GM18909 (cell line): Measurements from ENCODE around the gene ISYNA1.
A peak's percentile ranks its signal among the peaks of the same experiment; 100 is the strongest.

Experiments
- ATAC-seq: cut with Tn5 transposase; IDR thresholded peaks from one replicate; pipeline ENCODE4 v1.9.1; 2021; ENCODE audit warnings: mild to moderate bottlenecking; ENCODE audit not compliant: unreplicated experiment, poor library complexity

ISYNA1 gene

GRCh38 chr19:18437491-18438330 is at the start of gene ISYNA1:
Gene ISYNA1, minus strand, starts transcription at chr19:18438133. Its CDS starts 154 bp downstream, at chr19:18437979.
- ATAC-seq = no peak

GRCh38 chr19:18486746-18487145 is 48.8 kb upstream of the ISYNA1 start:
- ATAC-seq = no peak

GRCh38 chr19:18484992-18485391 is 47.1 kb upstream of the ISYNA1 start:
- ATAC-seq = no peak

GRCh38 chr19:18483119-18483890 is 45.4 kb upstream of the ISYNA1 start:
- ATAC-seq = no peak

GRCh38 chr19:18481505-18482222 is 43.7 kb upstream of the ISYNA1 start:
- no peak for ATAC-seq

GRCh38 chr19:18480006-18480691 is 42.2 kb upstream of the ISYNA1 start:
- no peak for ATAC-seq

GRCh38 chr19:18478545-18479311 is 40.8 kb upstream of the ISYNA1 start:
- ATAC-seq = peak; percentile 69

- ATAC-seq = no peak
Measured at GRCh38 chr19:18477974-18478373, 40.0 kb upstream of the ISYNA1 start.

GRCh38 chr19:18477042-18477779 is 39.3 kb upstream of the ISYNA1 start:
- no peak for ATAC-seq

- ATAC-seq = no peak
Measured at GRCh38 chr19:18476507-18477041, 38.6 kb upstream of the ISYNA1 start.

GRCh38 chr19:18475762-18476331 is 37.9 kb upstream of the ISYNA1 start:
- ATAC-seq = no peak

- no peak for ATAC-seq
Measured at GRCh38 chr19:18475004-18475453, 37.1 kb upstream of the ISYNA1 start.

- no peak for ATAC-seq
Measured at GRCh38 chr19:18474366-18474887, 36.5 kb upstream of the ISYNA1 start.

GRCh38 chr19:18473706-18474087 is 35.8 kb upstream of the ISYNA1 start:
- ATAC-seq = no peak

GRCh38 chr19:18473003-18473705 is 35.2 kb upstream of the ISYNA1 start:
- ATAC-seq = no peak

- no peak for ATAC-seq
Measured at GRCh38 chr19:18470787-18471186, 32.9 kb upstream of the ISYNA1 start.

- no peak for ATAC-seq
Measured at GRCh38 chr19:18469069-18469846, 31.3 kb upstream of the ISYNA1 start.
